ENCODE data around the gene GNAT2.

Gene GNAT2

DNA sequence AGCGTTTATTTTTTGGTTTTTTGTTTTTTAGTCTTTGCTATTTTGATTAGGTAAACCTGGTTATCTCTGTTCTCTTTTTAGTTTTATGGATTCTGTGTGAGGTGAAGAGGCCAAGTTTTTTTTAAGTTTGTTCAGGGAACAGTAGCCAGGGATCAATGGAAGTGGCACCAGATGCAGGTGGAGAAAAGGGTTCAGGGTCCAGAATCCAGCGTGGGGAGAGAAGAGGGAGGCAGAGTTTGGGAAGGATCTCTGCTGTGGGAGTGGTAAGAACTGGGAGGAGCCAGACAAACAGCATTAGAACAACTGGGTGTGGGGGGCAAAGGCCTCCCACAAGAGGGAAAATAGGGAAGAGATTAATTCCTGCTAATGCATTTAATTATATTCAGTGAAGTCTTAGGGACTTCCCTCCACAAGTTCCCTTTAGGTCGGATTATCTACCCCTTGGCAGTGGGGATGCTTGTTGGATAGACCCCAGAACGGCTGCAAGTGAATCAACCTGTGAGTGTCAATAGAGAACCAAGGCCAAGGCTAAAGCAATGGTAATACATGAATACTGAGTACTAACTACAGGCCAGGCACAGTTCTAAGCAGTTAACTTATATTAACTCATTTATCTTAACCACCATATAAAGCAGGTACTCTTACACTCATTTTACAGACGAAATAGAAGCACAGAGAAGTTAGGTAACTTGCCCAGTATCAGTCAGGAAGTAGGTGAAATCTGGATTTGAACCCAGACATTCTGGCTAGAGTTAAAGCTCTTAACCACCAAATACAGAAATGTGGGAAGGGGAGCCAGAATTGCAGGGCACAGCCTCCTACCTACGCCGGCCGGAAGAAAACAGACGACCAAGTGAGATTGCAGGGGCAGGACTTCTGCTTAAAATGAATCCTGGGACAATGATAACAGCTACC is 498 bp downstream of the GNAT2 start (continued):
- TF ChIP-seq, protein P1, sequence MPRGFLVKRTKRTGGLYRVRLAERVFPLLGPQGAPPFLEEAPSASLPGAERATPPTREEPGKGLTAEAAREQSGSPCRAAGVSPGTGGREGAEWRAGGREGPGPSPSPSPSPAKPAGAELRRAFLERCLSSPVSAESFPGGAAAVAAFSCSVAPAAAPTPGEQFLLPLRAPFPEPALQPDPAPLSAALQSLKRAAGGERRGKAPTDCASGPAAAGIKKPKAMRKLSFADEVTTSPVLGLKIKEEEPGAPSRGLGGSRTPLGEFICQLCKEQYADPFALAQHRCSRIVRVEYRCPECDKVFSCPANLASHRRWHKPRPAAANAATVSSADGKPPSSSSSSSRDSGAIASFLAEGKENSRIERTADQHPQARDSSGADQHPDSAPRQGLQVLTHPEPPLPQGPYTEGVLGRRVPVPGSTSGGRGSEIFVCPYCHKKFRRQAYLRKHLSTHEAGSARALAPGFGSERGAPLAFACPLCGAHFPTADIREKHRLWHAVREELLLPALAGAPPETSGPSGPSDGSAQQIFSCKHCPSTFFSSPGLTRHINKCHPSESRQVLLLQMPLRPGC (tag by site-specific recombination; IDR thresholded peaks at IDR 0.05) = no peak
- TF ChIP-seq ZNF544 (tag by site-specific recombination; IDR thresholded peaks at IDR 0.05) = no peak
- no peak for TF ChIP-seq IKZF3 (tag by site-specific recombination; IDR thresholded peaks at IDR 0.05)
- TF ChIP-seq ZNF48 (tag by site-specific recombination; IDR thresholded peaks at IDR 0.05) = no peak
- no peak for TF ChIP-seq SP7 (tag by site-specific recombination; IDR thresholded peaks at IDR 0.05)
- TF ChIP-seq KLF16 (tag by site-specific recombination; IDR thresholded peaks at IDR 0.05) = no peak
- TF ChIP-seq, protein P2, sequence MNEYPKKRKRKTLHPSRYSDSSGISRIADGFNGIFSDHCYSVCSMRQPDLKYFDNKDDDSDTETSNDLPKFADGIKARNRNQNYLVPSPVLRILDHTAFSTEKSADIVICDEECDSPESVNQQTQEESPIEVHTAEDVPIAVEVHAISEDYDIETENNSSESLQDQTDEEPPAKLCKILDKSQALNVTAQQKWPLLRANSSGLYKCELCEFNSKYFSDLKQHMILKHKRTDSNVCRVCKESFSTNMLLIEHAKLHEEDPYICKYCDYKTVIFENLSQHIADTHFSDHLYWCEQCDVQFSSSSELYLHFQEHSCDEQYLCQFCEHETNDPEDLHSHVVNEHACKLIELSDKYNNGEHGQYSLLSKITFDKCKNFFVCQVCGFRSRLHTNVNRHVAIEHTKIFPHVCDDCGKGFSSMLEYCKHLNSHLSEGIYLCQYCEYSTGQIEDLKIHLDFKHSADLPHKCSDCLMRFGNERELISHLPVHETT (tag by site-specific recombination; IDR thresholded peaks at IDR 0.05) = no peak
- TF ChIP-seq, protein P3, sequence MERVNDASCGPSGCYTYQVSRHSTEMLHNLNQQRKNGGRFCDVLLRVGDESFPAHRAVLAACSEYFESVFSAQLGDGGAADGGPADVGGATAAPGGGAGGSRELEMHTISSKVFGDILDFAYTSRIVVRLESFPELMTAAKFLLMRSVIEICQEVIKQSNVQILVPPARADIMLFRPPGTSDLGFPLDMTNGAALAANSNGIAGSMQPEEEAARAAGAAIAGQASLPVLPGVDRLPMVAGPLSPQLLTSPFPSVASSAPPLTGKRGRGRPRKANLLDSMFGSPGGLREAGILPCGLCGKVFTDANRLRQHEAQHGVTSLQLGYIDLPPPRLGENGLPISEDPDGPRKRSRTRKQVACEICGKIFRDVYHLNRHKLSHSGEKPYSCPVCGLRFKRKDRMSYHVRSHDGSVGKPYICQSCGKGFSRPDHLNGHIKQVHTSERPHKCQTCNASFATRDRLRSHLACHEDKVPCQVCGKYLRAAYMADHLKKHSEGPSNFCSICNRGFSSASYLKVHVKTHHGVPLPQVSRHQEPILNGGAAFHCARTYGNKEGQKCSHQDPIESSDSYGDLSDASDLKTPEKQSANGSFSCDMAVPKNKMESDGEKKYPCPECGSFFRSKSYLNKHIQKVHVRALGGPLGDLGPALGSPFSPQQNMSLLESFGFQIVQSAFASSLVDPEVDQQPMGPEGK (tag by site-specific recombination; IDR thresholded peaks at IDR 0.05) = no peak
- no peak for TF ChIP-seq ZNF596 (tag by site-specific recombination; IDR thresholded peaks at IDR 0.05)
- TF ChIP-seq ZNF560 (tag by site-specific recombination; IDR thresholded peaks at IDR 0.05; ENCODE audit: borderline replicate concordance) = no peak
- TF ChIP-seq GLIS1 (tag by site-specific recombination; IDR thresholded peaks at IDR 0.05) = peak; percentile 31
- no peak for TF ChIP-seq ZNF24 (tag by site-specific recombination; IDR thresholded peaks at IDR 0.05)
- TF ChIP-seq OVOL3 (tag by site-specific recombination; IDR thresholded peaks at IDR 0.05) = no peak
- 0 out of 2 replicates have a peak, but pooled peaks have one; percentile 1 for TF ChIP-seq ZBTB17 (tag by site-specific recombination; IDR thresholded peaks at IDR 0.05)
- no peak for TF ChIP-seq ZXDB (tag by site-specific recombination; IDR thresholded peaks at IDR 0.05)
- no peak for TF ChIP-seq ZNF366 (tag by site-specific recombination; conservative IDR thresholded peaks at IDR 0.05)
- no peak for TF ChIP-seq ZNF521 (tag by site-specific recombination; IDR thresholded peaks at IDR 0.05)
- TF ChIP-seq ZNF133 (tag by site-specific recombination; IDR thresholded peaks at IDR 0.05) = no peak
- no peak for TF ChIP-seq ZNF202 (tag by site-specific recombination; IDR thresholded peaks at IDR 0.05; ENCODE audit: borderline replicate concordance)
- TF ChIP-seq, protein P4, sequence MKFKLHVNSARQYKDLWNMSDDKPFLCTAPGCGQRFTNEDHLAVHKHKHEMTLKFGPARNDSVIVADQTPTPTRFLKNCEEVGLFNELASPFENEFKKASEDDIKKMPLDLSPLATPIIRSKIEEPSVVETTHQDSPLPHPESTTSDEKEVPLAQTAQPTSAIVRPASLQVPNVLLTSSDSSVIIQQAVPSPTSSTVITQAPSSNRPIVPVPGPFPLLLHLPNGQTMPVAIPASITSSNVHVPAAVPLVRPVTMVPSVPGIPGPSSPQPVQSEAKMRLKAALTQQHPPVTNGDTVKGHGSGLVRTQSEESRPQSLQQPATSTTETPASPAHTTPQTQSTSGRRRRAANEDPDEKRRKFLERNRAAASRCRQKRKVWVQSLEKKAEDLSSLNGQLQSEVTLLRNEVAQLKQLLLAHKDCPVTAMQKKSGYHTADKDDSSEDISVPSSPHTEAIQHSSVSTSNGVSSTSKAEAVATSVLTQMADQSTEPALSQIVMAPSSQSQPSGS (tag by site-specific recombination; IDR thresholded peaks at IDR 0.05; ENCODE audit: low read depth) = no peak
- no peak for TF ChIP-seq ZNF830 (tag by site-specific recombination; IDR thresholded peaks at IDR 0.05; ENCODE audit: low read depth)
- no peak for TF ChIP-seq ZNF324 (tag by site-specific recombination; IDR thresholded peaks at IDR 0.05)
- TF ChIP-seq HOXA7 (CRISPR knock-in tag; IDR thresholded peaks at IDR 0.05; ENCODE audit: borderline replicate concordance) = no peak
- no peak for TF ChIP-seq SP3 (tag by site-specific recombination; IDR thresholded peaks at IDR 0.05)
- TF ChIP-seq ZBTB48 (tag by site-specific recombination; IDR thresholded peaks at IDR 0.05) = peak; percentile 82
- no peak for TF ChIP-seq ZNF623 (tag by site-specific recombination; IDR thresholded peaks at IDR 0.05)
- no peak for TF ChIP-seq ZNF335 (tag by site-specific recombination; conservative IDR thresholded peaks at IDR 0.05)
